ENCODE results near the gene UCP2.

GRCh38 chr11:73945396-73945795 lies 37.2 kb downstream of the UCP2 start:
- TF ChIP-seq, protein P1, sequence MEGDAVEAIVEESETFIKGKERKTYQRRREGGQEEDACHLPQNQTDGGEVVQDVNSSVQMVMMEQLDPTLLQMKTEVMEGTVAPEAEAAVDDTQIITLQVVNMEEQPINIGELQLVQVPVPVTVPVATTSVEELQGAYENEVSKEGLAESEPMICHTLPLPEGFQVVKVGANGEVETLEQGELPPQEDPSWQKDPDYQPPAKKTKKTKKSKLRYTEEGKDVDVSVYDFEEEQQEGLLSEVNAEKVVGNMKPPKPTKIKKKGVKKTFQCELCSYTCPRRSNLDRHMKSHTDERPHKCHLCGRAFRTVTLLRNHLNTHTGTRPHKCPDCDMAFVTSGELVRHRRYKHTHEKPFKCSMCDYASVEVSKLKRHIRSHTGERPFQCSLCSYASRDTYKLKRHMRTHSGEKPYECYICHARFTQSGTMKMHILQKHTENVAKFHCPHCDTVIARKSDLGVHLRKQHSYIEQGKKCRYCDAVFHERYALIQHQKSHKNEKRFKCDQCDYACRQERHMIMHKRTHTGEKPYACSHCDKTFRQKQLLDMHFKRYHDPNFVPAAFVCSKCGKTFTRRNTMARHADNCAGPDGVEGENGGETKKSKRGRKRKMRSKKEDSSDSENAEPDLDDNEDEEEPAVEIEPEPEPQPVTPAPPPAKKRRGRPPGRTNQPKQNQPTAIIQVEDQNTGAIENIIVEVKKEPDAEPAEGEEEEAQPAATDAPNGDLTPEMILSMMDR (IDR thresholded peaks at IDR 0.05), result no peak
- TF ChIP-seq EP300 (IDR thresholded peaks at IDR 0.05) (no peak), POLR2A (IDR thresholded peaks at IDR 0.05) (no peak), POLR2AphosphoS5 (IDR thresholded peaks at IDR 0.05) (no peak)

Data from upper lobe of left lung (tissue), 4 donors.